Amygdala (tissue), 56 donors: ENCODE data around the gene IFIT1B.
"Not testable (repeated sequence)": the region's sequence is repeated elsewhere in the genome, so short reads cannot be mapped to it uniquely, and the experiment has no call there.

Experiments used
- DNase-seq, 56 donors: peaks; one replicate each; lab custom pipeline; 2025; lab: John Stamatoyannopoulos, UW

IFIT1B gene

DNA sequence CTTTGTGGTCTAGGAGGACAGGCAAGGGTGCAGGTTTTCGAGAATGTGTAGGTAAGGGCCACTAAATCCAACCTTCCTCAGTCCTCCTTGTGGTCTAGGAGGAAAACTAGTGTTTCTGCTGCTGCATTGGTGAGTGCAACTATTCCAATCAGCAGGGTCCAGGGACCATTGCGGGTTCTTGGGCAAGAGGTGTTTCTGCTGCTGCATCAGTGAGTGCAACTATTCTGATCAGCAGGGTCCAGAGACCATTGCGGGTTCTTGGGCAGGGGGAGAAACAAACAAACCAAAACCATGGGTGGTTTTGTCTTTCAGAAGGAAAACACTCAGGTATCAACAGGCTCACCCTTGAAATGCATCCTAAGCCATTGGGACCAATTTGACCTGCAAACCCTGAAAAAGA lies 29.9 kb downstream of the IFIT1B start:
- DNase-seq = not testable (repeated sequence)

DNA sequence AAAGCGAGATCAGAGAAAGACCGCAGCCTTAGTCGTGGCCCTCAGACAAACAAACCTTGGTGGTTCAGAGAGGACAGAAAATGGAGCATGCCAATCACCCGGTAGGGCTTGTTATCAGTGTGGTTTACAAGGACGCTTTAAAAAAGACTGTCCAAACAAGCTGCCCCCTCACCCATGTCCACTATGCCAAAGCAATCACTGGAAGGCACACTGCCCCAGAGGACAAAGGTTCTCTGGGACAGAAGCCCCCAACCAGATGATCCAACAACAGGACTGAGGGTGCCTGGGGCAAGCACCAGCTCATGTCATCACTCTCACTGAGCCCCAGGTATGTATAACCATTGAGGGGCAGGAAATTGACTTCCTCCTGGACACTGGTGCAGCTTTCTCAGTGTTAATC lies 31.4 kb downstream of the IFIT1B start:
- DNase-seq = not testable (repeated sequence)

DNA sequence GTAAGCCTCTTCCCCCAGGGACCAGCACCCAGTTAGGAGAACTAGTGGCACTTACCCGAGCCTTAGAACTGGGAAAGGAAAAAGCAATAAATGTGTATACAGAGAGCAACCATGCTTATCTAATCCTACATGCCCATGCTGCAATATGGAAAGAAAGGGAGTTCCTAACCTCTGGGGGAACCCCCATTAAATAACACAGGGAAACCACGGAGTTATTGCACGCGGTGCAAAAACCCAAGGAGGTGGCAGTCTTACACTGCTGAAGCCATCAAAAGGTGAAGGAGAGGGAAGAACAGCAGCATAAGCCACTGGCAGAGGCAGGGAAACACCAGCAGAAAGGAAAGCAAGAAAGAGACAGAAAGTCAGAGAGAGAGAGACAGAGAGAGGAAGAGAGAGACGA lies 32.7 kb downstream of the IFIT1B start:
- DNase-seq = not testable (repeated sequence)

DNA sequence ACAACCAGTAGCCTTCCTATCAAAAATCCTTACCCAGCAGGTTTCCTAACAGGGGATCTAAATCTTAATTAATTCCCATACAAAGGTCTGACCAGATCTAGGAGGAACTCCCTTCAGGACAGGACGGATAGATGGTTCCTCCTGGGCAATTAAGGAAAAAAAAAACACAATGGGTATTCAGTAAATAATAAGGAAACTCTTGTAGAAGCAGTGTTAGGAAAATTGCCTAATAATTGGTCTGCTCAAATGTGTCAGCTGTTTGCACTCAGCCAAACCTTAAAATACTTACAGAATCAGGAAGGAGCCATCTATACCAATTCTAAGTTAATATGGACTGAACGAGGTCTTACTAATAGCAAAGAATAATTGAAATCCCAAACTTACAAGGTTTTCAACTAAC lies 33.3 kb downstream of the IFIT1B start:
- not testable (repeated sequence) for DNase-seq

DNA sequence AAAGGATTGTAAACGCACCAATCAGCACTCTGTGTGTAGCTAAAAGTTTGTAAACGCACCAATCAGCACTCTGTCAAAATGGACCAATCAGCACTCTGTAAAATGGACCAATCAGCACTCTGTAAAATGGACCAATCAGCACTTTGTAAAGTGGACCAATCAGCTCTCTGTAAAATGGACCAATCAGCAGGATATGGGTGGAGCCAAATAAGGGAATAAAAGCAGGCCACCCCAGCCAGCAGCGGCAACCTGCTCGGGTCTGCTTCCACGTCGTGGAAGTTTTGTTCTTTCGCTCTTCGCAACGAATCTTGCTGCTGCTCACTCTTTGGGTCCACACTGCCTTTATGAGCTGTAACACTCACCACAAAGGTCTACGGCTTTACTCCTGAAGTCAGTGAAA lies 34.4 kb downstream of the IFIT1B start:
- DNase-seq = not testable (repeated sequence)

DNA sequence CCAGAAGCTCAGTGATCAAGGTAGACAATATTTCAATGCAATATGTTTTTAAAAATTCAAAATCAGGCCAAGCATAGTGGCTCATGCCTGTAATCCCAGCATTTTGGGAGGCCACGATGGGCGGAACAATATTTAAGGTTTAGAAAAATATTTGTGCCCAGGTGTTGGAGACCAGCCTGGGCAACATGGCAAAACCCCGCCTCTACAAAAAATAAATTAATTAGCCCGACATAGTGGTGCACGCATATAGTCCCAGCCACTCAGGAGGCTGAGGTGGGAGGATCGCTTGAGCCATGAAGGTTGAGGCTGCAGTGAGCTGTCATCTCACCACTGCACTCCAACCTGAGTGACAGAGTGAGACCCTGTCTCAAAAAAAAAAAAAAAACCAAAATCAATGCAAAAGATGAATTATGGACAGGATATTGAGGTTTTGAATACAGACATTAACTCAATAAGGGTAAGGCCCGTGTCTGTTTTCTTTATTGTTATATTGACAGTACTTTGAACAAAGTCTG lies 35.6 kb downstream of the IFIT1B start:
- no peak for DNase-seq

DNA sequence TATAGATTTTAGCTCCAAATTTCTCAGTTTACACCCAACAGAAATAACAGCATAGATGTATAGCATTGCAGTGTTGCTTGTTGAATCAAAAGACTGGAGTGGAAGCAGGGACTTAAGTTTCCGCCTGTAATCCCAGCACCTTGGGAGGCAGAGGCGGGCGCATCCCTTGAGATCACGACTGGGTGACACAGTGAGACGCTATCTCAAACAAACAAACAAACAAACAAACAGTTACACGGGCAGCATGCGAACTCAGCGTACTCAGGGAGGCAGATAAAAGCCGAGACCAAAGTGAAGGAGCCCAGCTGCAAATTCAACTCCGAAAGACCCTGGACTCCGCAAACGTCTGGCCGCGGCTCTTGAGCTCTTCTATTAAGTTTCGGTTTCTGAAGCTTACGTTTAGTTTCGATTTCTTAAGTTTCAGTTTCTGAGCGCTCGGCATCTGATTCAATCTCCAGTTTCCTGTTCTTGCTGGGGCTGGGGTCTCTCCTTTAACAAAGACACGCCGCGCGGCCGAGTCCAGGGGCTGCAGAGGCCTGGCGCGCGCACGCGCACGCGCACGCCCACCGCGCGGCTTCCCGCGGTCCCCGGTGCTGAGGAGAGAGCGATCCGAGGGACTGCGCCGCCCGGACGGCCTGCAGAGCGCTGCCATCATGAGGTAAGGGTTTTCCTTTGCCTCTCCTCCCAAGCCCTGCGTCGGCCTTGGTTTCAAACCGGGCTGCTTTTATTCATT lies 36.5 kb downstream of the IFIT1B start, which contains the start of gene IFIT5:
Gene IFIT5, plus strand, starts transcription at position 423 of the 733 bp plus-strand sequence. Its CDS starts 231 bp downstream, at position 654.
- DNase-seq = peak in 51 of 56 donors; percentile 17 to 82 (median 64)

DNA sequence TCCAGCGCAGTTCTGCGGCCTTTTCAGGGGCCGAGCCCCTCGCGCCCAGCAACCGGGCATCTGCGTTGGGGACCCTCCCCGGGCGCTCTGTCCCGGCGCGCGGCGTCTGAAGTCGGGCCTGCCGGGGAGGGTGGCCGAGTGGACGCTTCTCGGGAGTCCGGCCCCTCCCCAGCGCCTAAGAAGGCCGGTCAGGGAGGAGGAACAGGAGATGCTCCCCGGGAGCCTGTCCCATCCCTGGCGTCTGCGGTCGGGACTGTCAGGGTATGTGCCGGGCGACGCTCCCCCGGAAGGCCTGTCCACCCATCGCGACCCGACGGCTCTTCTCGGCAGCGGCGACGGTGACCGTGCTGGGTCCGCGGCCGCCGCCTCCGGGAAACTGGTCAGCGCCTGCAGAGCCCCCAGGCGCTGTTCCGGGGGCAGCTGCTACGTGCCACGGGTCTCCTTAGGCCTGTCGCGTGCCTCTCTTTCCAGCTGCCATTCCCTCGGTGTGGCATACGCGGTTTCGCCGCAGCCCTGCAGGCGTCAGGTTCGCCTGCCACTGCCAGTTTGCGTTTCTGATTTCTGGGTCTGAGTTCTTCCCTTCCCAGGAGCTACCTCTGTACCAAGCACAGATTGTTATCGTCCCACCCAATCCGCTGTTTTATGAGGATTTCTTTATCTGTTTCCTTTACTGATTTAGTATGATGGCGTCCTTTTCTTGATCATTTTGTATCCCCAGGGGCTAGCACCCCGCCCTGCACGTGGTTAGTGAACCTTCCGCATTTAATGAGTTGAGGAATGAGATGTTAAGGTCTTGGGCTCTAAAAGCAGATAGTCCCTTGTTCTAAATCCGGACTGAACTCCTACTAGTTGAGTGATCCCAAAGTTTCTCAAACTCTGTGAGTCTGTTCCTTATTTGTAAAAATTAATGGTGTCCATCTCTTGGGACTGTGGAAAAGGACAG lies 37.3 kb downstream of the IFIT1B start:
- peak in 40 of 56 donors; percentile 20 to 82 (median 62) for DNase-seq

DNA sequence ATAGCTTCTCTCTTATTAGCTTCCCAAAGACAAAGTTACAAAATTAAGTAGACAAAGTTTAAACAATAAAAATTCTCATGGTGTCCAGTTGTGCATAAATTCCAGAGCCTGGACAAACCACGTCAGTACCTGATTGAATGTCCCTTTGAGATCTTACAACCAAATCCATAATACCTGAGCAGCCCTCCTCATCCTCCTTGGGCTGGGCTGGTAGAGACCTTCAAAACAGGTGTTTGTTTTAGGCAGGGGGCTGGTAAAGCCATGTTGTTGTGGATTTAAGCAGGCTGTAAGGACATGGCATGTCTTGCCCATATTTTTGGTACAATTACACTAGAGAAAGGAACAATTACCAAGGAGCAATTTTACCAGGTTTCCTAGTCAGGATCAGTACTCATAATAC lies 38.6 kb downstream of the IFIT1B start:
- DNase-seq = no peak

DNA sequence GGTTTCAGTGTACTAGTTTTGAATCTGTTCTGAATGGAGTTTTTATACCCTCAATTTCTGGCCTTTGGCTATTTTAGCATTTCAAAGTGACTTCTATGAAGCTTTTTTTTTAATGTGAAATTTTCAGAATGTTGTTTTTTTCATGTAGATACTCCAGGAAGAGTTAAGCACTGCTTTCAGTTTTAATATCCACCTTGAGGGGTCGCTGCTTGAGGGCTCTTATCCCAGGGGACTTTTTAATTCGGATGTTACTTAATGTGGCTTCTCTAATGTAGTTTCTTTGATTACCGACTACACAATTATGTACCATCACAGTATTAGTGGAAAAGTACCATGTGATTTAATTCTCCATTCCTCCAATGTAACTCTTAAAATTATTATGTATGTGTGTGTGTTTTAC lies 41.7 kb downstream of the IFIT1B start:
- no peak for DNase-seq

DNA sequence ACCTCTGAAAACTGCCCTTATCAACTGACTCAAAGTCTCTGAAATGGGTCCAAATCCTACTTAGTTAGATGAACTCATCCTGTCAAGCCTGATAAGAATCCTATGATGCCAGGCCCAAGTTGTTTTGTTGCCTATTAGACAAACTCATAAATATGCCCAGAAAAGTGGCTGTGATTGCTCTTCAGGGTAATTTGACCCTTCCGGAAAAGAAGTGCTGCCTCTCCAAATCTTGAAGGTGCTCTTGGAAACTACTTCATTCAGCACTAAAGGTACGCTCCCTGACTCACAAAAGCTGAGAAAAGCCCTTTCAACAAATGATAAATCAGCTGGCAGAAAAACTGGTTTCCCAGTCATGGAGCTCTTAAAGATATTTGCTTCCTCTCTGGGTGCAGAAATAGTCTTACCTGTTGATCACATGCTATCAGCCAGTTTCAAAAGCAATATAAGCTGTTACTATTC lies 43.2 kb downstream of the IFIT1B start:
- no peak for DNase-seq

DNA sequence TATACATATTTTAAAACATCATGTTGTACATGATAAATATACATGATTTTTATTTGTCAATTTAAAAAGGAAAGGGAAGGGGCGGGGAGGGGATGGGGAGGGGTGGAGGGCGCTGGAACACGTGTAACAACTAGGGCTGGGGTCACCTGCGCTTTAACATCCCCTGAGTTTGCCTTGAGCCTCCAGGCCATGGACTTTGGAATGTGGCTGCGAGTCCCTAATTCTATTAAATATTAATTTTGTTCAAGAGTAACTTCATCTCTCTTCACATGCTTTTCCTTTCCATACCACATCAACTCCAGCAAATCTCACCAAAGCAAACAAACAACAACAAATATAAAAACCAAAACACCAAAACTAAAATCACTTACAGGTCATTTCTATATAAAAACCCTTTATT lies 47.1 kb downstream of the IFIT1B start:
- DNase-seq = no peak

DNA sequence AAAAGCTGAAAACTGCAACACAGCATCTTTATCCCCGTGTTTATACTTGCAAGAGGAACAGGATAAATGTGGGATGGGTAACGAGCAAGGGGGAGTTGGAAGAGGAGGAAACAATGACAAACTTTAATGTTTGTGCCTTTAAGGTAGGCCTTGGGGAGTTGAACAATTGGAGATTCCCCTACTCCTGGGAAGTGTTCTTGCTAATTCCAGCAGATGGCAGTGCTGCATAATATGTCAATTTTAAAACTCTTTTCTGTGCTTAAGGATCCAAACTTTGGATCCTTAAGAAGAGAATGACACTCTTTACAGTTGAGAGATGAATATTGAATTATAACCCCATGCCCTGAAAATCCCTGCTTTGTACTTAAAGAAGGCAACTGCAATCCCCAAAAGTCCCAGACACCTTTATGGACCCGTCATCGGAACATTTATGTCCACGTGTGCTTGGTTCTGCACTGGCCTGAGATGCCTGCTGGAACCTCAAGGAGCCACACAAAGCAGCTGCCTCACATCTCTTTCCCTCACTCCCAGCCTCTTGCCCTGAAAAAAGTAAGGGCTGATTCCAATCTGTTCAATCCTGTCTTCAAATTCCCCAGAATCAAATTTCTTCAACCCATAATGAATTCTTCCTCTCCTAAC lies 48.5 kb downstream of the IFIT1B start:
- DNase-seq = peak in 2 of 56 donors; percentile 10 to 23

DNA sequence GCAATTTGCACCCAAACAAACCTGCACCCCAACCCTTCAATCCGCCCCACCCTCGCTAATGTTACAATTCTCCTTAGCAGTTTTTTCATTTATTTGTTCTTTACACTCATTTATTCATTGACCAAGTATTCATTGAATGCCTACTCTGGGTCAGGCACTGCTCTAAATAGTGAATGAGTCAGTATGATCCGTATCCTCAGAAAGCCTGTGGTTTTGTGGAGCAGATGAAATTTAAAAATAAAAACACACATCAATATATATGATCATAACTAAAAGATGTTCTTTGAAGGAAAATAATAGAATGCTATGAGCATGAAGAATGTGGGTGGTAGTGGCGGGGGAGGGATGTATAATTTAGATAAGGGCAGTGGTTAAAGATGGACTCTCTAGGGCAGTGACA lies 49.8 kb downstream of the IFIT1B start:
- DNase-seq = no peak

DNA sequence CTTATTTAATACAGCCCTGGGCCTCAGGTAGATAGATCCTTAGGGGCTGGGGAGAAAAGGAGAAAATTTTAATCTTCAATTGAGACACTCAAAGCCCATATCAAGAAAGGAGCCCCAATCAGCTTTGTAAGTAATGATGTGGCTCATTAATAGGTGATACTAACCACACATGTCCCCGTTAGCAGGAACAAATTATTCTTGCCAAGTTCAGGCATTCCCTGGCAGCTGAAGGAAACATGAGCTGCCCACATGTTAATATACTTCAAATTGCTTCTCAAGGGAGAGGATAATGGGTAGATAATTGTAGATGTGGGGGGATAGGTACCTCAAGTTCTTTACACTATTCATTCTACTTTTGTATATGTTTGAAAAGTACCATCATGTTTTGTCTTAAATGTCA lies 51.0 kb downstream of the IFIT1B start:
- DNase-seq = no peak

DNA sequence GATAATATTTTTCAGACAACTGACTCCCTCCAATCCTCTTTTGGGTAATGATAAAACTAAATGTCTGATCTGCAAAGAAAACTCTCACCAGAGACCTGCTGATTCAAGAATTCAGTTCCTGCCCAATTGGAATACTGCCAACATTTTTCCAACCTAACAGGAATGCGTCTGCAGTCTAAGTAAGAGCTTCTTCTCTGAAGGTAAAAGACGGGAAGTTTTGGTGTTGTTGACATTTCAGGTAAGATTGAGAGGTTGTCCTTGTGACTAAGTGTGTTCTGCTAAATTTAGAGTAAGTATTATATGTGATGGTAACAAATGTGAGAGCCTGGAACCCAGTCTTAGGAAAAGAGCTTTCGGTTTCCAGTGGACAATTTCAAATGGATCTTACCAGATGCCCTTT lies 54.1 kb downstream of the IFIT1B start:
- DNase-seq = no peak
